Pancreas (tissue), 10 donors: ENCODE results near the gene DNMT1. TPM values are rescaled to one million over a fixed set of nuclear protein-coding genes. Genes with fewer than 3 reads are reported as not detected.

Experiments used
- ATAC-seq, 4 donors: fragments of 200-7000 bp; cut with Tn5 transposase; one replicate each; pipeline versions ENCODE4 v1.8.0 to v1.9.1; 2020; ENCODE audit warnings: mild to moderate bottlenecking in 4 of 4, moderate library complexity in 4 of 4
- DNase-seq, 6 donors: peaks; one replicate each; pipeline ENCODE4 v3.0.0-alpha.2; 2020
- FAIRE-seq: peaks from 2 replicates; lab custom pipeline; 2012; peaks lifted over from hg19 to GRCh38; lab: Jason Lieb, UNC
- H3K27ac ChIP-seq, 4 donors: fragments of 200-600 bp; sonication (generic); 1 replicate in 3 of 4; 2 replicates in 1 of 4; pipeline versions ENCODE4 v1.5.0 to v1.8.0; 2020
- H3K27me3 ChIP-seq, 4 donors: fragments of 200-600 bp; one replicate each; pipeline ENCODE4 v1.8.0; 2021
- H3K36me3 ChIP-seq, 3 donors: fragments of 200-600 bp; sonication (generic) in 1 of 3; one replicate each; pipeline versions ENCODE4 v1.5.0 to v1.8.0; 2020 to 2021
- H3K4me1 ChIP-seq, 3 donors: fragments of 200-600 bp; one replicate each; pipeline ENCODE4 v1.8.0; 2021
- H3K4me3 ChIP-seq, 4 donors: fragments of 200-600 bp; sonication (generic) in 2 of 4; one replicate each; pipeline versions ENCODE4 v1.5.0 to v1.8.0; 2020 to 2021
- H3K9me3 ChIP-seq, 4 donors: fragments of 200-600 bp; one replicate each; pipeline ENCODE4 v1.8.0; 2021
- WGBS, 2 donors: extraction: QIAGEN DNeasy Blood & Tissue Kit; methylation state at CpG; one replicate each; pipeline ENCODE4 v1.1.7; 2013; 5-methylcytosine and 5-hydroxymethylcytosine counted together
- intact Hi-C, 3 donors: fragments of 100-400 bp; cut with DNase I; formaldehyde crosslinking; loops; one replicate each; pipeline versions ENCODE4 v1.11.1 to v1.14.2; 2022
- polyA plus RNA-seq, 2 donors: library from polyadenylated mRNA; stranded (reverse); fragments of 200-250 nt; gene quantifications; one replicate each; pipeline ENCODE4 v1.2.3, GENCODE V29; 2013
- total RNA-seq, 6 donors: library from RNA; stranded (reverse); fragmentation: NEBNext Ultra II Directional in 4 of 6; extraction: Animal tissue kit (Norgen Biotek cat#: 25700) in 4 of 6; gene quantifications; one replicate each; pipeline versions ENCODE4 v1.2.1 to v1.2.4, GENCODE V29; 2021 to 2023
- TF ChIP-seq, protein P1 (sequence below), 4 donors: fragments of 200-600 bp; sonication (generic) in 3 of 4; IDR thresholded peaks; one replicate each; pipeline versions ENCODE4 v1.5.0 to v1.8.0; 2021; ENCODE audit warnings: antibody characterized with exemption in 4 of 4
- donor health status: healthy with polysubstance abuse.
- donor health status: DM: no; HTN: no; CAD: no; lungs with moderate emphysema.
- donor health status: DM: no; HTN: no; CAD: no.
- donor health status: control.
- donor health status: control.
- donor health status: Bipolar disorder and iron deficiency.
- donor health status: DM: yes; HTN: yes; CAD: no.
- donor health status: DM: no; HTN: no; CAD: no.
- donor health status: DM: no; HTN: no; CAD: no.
- donor health status: DM: yes; HTN: yes; CAD: no.

Gene DNMT1
- total and polyA plus RNA-seq, 8 donors = 11.4 to 28.7 (median 18.3) TPM

GRCh38 chr19:10222201-10222890 is 27.6 kb upstream of the DNMT1 start:
- H3K36me3 ChIP-seq = no peaks in the 10 kb centered on the region

DNA sequence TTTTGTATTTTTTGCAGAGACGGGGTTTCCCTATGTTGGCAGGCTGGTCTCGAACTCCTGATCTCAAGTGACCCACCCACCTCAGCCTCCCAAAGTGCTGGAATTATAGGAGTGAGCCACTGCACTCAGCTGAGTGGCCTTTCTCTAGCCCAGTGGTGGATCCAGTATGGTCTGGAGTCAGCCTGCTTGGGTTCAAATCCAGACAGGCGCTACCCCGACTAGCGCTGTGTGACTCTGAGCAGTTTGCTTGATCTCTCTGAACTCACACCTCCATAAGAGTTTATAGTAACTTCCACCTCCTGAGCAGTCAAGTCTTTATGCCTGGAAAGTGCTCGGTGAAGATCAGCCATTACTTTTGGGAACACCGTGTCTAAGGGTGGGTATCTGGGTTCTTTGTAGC is 25.9 kb upstream of the DNMT1 start:
- FAIRE-seq = no peak
- Histone ChIP-seq H3K9me3 (no peaks in the 10 kb centered on the region), H3K4me3 (no peak overlapping the region), H3K27me3 (no peaks in the 10 kb centered on the region), H3K27ac (no peak overlapping the region), H3K4me1 (no peaks in the 10 kb centered on the region), H3K36me3 (no peaks in the 10 kb centered on the region)
- DNase-seq = no peak
- intact Hi-C loops = no loop called here
- TF ChIP-seq, protein P1, sequence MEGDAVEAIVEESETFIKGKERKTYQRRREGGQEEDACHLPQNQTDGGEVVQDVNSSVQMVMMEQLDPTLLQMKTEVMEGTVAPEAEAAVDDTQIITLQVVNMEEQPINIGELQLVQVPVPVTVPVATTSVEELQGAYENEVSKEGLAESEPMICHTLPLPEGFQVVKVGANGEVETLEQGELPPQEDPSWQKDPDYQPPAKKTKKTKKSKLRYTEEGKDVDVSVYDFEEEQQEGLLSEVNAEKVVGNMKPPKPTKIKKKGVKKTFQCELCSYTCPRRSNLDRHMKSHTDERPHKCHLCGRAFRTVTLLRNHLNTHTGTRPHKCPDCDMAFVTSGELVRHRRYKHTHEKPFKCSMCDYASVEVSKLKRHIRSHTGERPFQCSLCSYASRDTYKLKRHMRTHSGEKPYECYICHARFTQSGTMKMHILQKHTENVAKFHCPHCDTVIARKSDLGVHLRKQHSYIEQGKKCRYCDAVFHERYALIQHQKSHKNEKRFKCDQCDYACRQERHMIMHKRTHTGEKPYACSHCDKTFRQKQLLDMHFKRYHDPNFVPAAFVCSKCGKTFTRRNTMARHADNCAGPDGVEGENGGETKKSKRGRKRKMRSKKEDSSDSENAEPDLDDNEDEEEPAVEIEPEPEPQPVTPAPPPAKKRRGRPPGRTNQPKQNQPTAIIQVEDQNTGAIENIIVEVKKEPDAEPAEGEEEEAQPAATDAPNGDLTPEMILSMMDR (IDR thresholded peaks at IDR 0.05) = no peak
- no peak for ATAC-seq
- 85% methylated on average over 7 of the region's 7 CpGs for WGBS, 2 donors

More at GRCh38 chr19:10222201-10222890, 27.6 kb upstream of the DNMT1 start:
- no peaks in the 10 kb centered on the region for H3K27me3 ChIP-seq
- FAIRE-seq (no peak), DNase-seq (no peak), ATAC-seq (peak in 1 of 4 donors; percentile 42)
- no peaks in the 10 kb centered on the region for H3K9me3 ChIP-seq
- H3K27ac ChIP-seq = no peak overlapping the region
- H3K4me3 ChIP-seq = no peak overlapping the region
- TF ChIP-seq, protein P1 (IDR thresholded peaks at IDR 0.05) = no peak
- no peaks in the 10 kb centered on the region for H3K4me1 ChIP-seq
- intact Hi-C loops = no loop called here
- 77 to 82% methylated on average over 13 to 14 of the region's 14 CpGs for WGBS, 2 donors

DNA sequence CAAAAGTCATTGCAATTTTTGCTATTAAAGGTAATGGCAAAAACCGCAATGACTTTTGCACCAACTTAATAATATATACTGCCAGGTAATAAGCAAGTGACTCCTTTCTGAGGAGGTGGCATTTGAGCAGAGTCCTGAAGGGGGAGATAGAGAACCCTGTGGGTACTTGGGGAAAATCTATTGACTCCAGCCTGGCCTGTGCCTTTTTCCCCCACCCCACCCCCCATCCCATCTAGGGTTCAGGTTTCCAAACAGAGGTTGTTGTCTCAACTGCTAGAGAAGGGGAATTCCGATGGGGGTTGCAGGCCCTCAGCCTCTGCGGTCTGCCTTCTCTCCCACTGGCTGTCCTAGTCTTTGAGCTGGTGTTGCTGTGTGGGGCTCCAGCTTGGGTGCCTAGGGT is 24.9 kb upstream of the DNMT1 start:
- FAIRE-seq (no peak), DNase-seq (no peak), ATAC-seq (peak in 3 of 4 donors; percentile 55 to 77 (median 64))
- intact Hi-C loops = no loop called here
- H3K27ac ChIP-seq = no peak overlapping the region
- no peaks in the 10 kb centered on the region for H3K9me3 ChIP-seq
- no peaks in the 10 kb centered on the region for H3K27me3 ChIP-seq
- TF ChIP-seq, protein P1 (IDR thresholded peaks at IDR 0.05) = no peak
- WGBS, 2 donors = 18 to 23% methylated on average over 3 of the region's 3 CpGs
- H3K36me3 ChIP-seq = no peaks in the 10 kb centered on the region
- H3K4me1 ChIP-seq = no peaks in the 10 kb centered on the region
- no peak overlapping the region for H3K4me3 ChIP-seq

DNA sequence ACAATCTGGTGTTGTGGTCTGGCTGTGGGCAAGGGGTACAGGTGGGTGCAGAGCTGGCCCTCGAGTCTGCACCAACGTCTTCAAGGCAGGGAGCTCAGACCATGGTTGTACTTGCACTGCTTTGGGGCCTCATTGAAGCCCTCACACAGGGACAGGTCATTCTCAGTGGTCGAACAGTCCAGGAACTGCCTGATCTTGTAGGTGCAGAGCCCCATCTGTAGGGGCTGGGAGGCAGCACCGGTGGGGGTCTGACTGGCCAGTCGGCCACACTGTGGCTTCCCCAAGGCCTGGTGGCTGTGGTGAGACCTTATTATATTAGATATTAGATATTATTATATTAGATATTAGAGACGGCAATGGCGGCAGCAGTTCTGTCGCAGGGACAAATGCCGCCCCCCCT is 22.3 kb upstream of the DNMT1 start:
- Histone ChIP-seq H3K27me3 (no peaks in the 10 kb centered on the region), H3K9me3 (no peaks in the 10 kb centered on the region), H3K27ac (no peak overlapping the region), H3K4me1 (no peaks in the 10 kb centered on the region), H3K4me3 (no peak overlapping the region), H3K36me3 (no peaks in the 10 kb centered on the region)
- FAIRE-seq = no peak
- 69 to 81% methylated on average over 9 of the region's 9 CpGs for WGBS, 2 donors
- TF ChIP-seq, protein P1 (IDR thresholded peaks at IDR 0.05) = no peak
- ATAC-seq = no peak
- no peak for DNase-seq
- intact Hi-C loops = no loop called here

GRCh38 chr19:10214784-10215183 is 20.0 kb upstream of the DNMT1 start:
- Histone ChIP-seq H3K27me3 (no peaks in the 10 kb centered on the region), H3K9me3 (no peaks in the 10 kb centered on the region), H3K4me1 (no peaks in the 10 kb centered on the region), H3K36me3 (no peaks in the 10 kb centered on the region), H3K4me3 (no peak overlapping the region), H3K27ac (no peak overlapping the region)
- intact Hi-C loops = no loop called here
- TF ChIP-seq, protein P1 (IDR thresholded peaks at IDR 0.05) = no peak
- FAIRE-seq (no peak), DNase-seq (no peak), ATAC-seq (no peak)
- WGBS, 2 donors = 86 to 90% methylated on average over 5 of the region's 5 CpGs
